ENCODE data around the gene RAD21L1. TPM values are rescaled to one million over a fixed set of nuclear protein-coding genes. Genes with fewer than 3 reads are reported as not detected.

The RAD21L1 gene
- total RNA-seq, 4 donors from 2014 or later = 0.34 TPM; not detected in 3

DNA sequence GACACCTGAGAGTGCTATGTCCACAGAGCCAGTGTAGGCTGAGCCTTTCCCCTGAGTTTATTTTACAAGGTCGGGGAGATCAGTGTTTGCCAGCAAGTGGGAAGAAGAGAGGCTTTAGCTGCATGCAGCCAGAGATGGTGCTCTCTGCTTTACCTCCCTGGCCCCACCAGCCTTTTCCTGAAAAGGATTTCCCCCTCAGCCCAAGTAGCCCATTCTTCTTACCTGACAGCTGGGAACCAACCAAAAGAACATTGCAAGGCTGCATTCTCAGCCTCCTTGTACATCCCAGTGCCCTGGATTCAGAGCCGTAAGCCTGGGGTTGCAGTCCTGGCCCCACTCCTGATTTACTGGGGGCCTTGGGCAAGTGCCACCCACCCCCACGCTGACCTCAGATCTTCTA is 57.1 kb downstream of the RAD21L1 start:
- H3K4me1 ChIP-seq = peaks cover 2% of the 10 kb centered on the region
- H3K27me3 ChIP-seq = no peaks in the 10 kb centered on the region
- no peak overlapping the region for H3K27ac ChIP-seq
- DNase-seq (ENCODE audit: low spot score in 2 of 2) = peak; percentile 28 to 37
- no peaks in the 10 kb centered on the region for H3K36me3 ChIP-seq
- H3K9me3 ChIP-seq = no peaks in the 10 kb centered on the region
- WGBS = 68% methylated on average over 3 of the region's 3 CpGs
- H3K4me3 ChIP-seq = no peak overlapping the region
- TF ChIP-seq POLR2A (IDR thresholded peaks at IDR 0.05) (no peak), POLR2AphosphoS5 (IDR thresholded peaks at IDR 0.05) (no peak), EP300 (IDR thresholded peaks at IDR 0.05) (no peak)
- TF ChIP-seq, protein P1, sequence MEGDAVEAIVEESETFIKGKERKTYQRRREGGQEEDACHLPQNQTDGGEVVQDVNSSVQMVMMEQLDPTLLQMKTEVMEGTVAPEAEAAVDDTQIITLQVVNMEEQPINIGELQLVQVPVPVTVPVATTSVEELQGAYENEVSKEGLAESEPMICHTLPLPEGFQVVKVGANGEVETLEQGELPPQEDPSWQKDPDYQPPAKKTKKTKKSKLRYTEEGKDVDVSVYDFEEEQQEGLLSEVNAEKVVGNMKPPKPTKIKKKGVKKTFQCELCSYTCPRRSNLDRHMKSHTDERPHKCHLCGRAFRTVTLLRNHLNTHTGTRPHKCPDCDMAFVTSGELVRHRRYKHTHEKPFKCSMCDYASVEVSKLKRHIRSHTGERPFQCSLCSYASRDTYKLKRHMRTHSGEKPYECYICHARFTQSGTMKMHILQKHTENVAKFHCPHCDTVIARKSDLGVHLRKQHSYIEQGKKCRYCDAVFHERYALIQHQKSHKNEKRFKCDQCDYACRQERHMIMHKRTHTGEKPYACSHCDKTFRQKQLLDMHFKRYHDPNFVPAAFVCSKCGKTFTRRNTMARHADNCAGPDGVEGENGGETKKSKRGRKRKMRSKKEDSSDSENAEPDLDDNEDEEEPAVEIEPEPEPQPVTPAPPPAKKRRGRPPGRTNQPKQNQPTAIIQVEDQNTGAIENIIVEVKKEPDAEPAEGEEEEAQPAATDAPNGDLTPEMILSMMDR (IDR thresholded peaks at IDR 0.05) = no peak

DNA sequence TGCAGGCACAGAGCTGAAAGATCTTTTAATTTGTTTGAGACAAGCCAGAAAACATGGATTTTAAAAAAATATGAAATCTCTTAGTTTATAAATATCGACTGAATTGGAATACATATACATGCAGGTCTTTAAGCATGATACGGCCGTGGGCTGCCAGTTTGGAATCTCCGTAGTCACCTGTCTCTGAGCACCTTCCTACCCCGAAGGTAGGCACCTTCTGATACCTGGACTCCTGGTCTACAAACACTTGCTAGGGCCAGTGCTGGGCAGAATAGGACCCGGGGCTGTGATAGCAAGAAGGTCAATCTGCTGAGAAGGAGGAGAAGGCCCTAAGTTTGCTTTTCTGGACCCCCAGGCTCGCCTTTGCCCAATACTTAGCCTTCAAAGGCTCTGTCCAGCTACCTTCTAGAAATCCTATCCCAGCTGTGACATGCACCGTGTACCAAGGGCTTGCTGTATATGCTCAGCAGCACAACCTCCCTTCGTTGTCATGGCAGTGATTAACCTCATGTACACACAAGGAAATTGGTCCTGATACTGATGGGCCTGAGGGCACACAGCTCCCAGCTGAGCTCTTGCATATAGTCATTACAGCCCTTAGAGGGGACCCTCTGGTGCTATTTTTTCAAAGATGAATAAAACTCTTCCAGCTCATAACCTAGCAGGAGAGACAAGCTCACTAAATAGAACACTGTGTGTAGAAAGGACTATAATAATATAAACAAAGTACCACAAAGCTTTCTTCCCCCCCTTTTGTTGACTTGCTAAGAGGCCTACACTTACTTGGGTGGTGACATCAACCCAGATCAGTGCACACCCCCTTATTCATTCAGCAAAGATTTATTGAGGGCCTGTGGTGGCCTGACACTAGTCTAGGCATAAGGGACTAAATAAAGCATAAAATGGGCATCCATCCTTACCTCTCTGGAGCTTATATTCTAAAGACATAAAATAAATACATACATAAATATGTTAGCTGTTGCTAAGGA is 58.0 kb downstream of the RAD21L1 start:
- H3K9me3 ChIP-seq = no peaks in the 10 kb centered on the region
- H3K36me3 ChIP-seq = no peaks in the 10 kb centered on the region
- 89% methylated on average over 9 of the region's 9 CpGs for WGBS
- H3K27me3 ChIP-seq = no peaks in the 10 kb centered on the region
- peak; percentile 7 to 45 for DNase-seq (ENCODE audit: low spot score in 2 of 2)
- TF ChIP-seq POLR2A (IDR thresholded peaks at IDR 0.05) = no peak
- TF ChIP-seq POLR2AphosphoS5 (IDR thresholded peaks at IDR 0.05) = no peak
- TF ChIP-seq EP300 (IDR thresholded peaks at IDR 0.05) = no peak
- TF ChIP-seq, protein P1 (IDR thresholded peaks at IDR 0.05) = no peak
- H3K27ac ChIP-seq = no peak overlapping the region
- peaks cover 2% of the 10 kb centered on the region for H3K4me1 ChIP-seq
- H3K4me3 ChIP-seq = no peak overlapping the region

DNA sequence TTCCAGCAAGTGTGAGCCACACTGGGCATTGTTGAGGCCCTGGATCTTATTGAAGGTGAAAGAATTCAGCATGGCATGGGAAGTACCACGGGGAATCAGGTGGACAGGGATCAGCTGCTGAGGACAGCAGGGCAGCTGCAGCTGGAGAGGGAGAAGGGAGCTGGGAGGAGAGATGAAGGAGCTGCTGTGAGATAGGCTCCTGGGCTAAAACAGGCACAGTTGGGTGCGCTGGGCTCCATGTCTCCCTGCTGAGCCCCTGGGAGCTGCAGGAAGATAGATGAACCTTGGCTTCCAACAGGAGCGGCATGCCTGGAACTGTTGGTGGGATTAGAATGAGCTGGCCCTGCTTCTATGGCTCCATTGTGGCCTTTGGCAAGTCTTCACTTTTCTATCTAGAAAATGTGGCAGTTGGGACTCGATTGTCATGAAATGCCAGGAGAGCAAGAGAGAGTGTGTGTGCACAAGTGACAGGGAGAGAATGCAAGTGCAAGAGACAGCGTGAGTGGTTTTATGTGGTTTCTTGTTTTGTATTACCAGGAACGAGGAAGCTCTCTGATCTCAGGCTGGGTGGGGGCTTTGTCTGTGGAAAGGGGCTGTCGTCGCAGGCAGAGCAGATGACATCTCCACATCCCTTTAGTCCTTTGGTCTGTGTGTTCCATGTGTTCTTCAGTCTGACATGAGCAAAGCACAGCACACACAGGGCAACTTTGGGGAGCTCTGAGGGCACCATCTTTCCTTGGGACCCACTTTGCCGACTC is 60.6 kb downstream of the RAD21L1 start:
- DNase-seq (ENCODE audit: low spot score in 2 of 2) = peak; percentile 28 to 33
- TF ChIP-seq, protein P1 (IDR thresholded peaks at IDR 0.05) = no peak
- TF ChIP-seq POLR2A (IDR thresholded peaks at IDR 0.05) = no peak
- no peak for TF ChIP-seq POLR2AphosphoS5 (IDR thresholded peaks at IDR 0.05)
- TF ChIP-seq EP300 (IDR thresholded peaks at IDR 0.05) = no peak
- H3K27me3 ChIP-seq = no peaks in the 10 kb centered on the region
- 63% methylated on average over 9 of the region's 9 CpGs for WGBS
- H3K9me3 ChIP-seq = no peaks in the 10 kb centered on the region
- H3K4me3 ChIP-seq = no peak overlapping the region
- H3K36me3 ChIP-seq = no peaks in the 10 kb centered on the region
- no peak overlapping the region for H3K27ac ChIP-seq
- H3K4me1 ChIP-seq = peaks cover 5% of the 10 kb centered on the region

DNA sequence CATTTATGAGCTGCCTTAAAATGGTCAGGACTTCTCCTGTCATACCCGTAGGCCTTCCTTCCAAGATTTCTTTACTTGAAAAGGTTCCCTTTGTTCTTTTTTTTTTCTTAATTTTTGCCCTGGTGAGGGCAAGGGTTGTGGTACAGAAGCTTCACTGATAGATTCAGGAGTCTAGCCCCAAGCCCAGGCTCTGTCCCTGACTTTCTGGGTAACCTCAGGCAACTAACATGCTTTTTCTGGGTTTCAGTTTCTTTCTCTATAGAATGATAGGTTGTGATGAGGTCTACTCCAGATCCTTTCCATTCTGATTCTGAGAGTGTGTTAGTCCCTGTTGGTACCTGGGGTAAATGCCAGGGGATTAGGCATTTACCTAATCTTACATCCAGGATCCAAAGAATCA is 61.5 kb downstream of the RAD21L1 start:
- 93% methylated on average over 1 of the region's 1 CpG for WGBS
- no peak overlapping the region for H3K27ac ChIP-seq
- TF ChIP-seq, protein P1 (IDR thresholded peaks at IDR 0.05) = no peak
- TF ChIP-seq POLR2A (IDR thresholded peaks at IDR 0.05) (no peak), POLR2AphosphoS5 (IDR thresholded peaks at IDR 0.05) (no peak), EP300 (IDR thresholded peaks at IDR 0.05) (no peak)
- H3K27me3 ChIP-seq = no peaks in the 10 kb centered on the region
- H3K4me3 ChIP-seq = no peak overlapping the region
- peaks cover 3% of the 10 kb centered on the region for H3K4me1 ChIP-seq
- no peaks in the 10 kb centered on the region for H3K36me3 ChIP-seq
- DNase-seq (ENCODE audit: low spot score in 2 of 2) = peak in 1 of 2 donors; percentile 8
- no peaks in the 10 kb centered on the region for H3K9me3 ChIP-seq
